CD14-positive monocyte (primary cell): Measurements from ENCODE around the gene STX1A. TPM values are rescaled to one million over a fixed set of nuclear protein-coding genes. Genes with fewer than 3 reads are reported as not detected.

Experiments
- DNase-seq, 3 donors: peaks; one replicate each; pipeline ENCODE4 v3.0.0-alpha.2; 2011 to 2022
- H2AFZ ChIP-seq: 2 replicates; pipeline ENCODE4 v1.6.0; 2012; ENCODE audit warnings: mild to moderate bottlenecking, low read depth, low read length, inconsistent platforms; ENCODE audit not compliant: insufficient read depth, poor library complexity, severe bottlenecking
- H3K27ac ChIP-seq, 2 donors: 1 replicate in 1 of 2; 2 replicates in 1 of 2; pipeline ENCODE4 v1.5.1; 2012 to 2013; ENCODE audit warnings: low read length in 2 of 2, control low read depth in 1 of 2, inconsistent platforms in 1 of 2, low read depth in 1 of 2, mild to moderate bottlenecking in 1 of 2
- H3K27me3 ChIP-seq, 2 donors: one replicate each; pipeline versions ENCODE4 v1.6.0 to v1.6.1; 2011 to 2013; ENCODE audit warnings: low read length in 2 of 2; ENCODE audit not compliant: control insufficient read depth in 2 of 2, insufficient read depth in 2 of 2
- H3K36me3 ChIP-seq, 2 donors: replicated peaks in 1 of 2; 1 replicate in 1 of 2; 2 replicates in 1 of 2; pipeline versions ENCODE4 v1.5.1 to v1.6.1; 2012 to 2013; ENCODE audit warnings: low read length in 2 of 2, control low read depth in 1 of 2, inconsistent platforms in 1 of 2, mild to moderate bottlenecking in 1 of 2; ENCODE audit not compliant: insufficient read depth in 2 of 2, control insufficient read depth in 1 of 2
- H3K4me1 ChIP-seq, 2 donors: 1 replicate in 1 of 2; 2 replicates in 1 of 2; pipeline versions ENCODE4 v1.5.1 to v1.6.1; 2012 to 2013; ENCODE audit warnings: low read length in 2 of 2, control low read depth in 1 of 2, inconsistent platforms in 1 of 2, mild to moderate bottlenecking in 1 of 2, moderate library complexity in 1 of 2; ENCODE audit not compliant: insufficient read depth in 2 of 2, control insufficient read depth in 1 of 2
- H3K4me2 ChIP-seq: replicated peaks from 2 replicates; pipeline ENCODE3; 2012; ENCODE audit warnings: low read length, moderate library complexity, mild to moderate bottlenecking; ENCODE audit not compliant: poor library complexity, severe bottlenecking; ENCODE audit errors: extremely low read depth
- H3K4me3 ChIP-seq, 3 experiments: fragments of 200-600 bp in 1 of 3; sonication (generic) in 1 of 3; replicated peaks in 1 of 3; 1 replicate in 2 of 3; 2 replicates in 1 of 3; pipeline ENCODE4 v1.5.1; 2011 to 2013; ENCODE audit warnings: low read length in 3 of 3, mild to moderate bottlenecking in 3 of 3, control low read depth in 2 of 3, low read depth in 2 of 3, inconsistent platforms in 1 of 3, moderate library complexity in 1 of 3
- H3K79me2 ChIP-seq: 2 replicates; pipeline ENCODE4 v1.6.0; 2012; ENCODE audit warnings: mild to moderate bottlenecking, control low read depth, inconsistent platforms, low read length, moderate library complexity; ENCODE audit not compliant: insufficient read depth
- H3K9ac ChIP-seq: 2 replicates; pipeline ENCODE4 v1.6.0; 2017; ENCODE audit warnings: low read length, mild to moderate bottlenecking; ENCODE audit not compliant: insufficient read depth, poor library complexity, severe bottlenecking
- H3K9me3 ChIP-seq, 2 donors: replicated peaks in 1 of 2; 1 replicate in 1 of 2; 2 replicates in 1 of 2; pipeline versions ENCODE4 v1.5.1 to v1.6.1; 2012 to 2013; ENCODE audit warnings: low read length in 2 of 2, control low read depth in 1 of 2; ENCODE audit not compliant: control insufficient read depth in 1 of 2, insufficient read depth in 1 of 2
- H4K20me1 ChIP-seq: 2 replicates; pipeline ENCODE4 v1.6.0; 2012; ENCODE audit warnings: mild to moderate bottlenecking, low read length, control low read depth, moderate library complexity; ENCODE audit not compliant: insufficient read depth
- H3K27ac Mint-ChIP-seq, 7 donors: one replicate each; pipeline ENCODE4 v1.8.0; 2020; ENCODE audit warnings: mild to moderate bottlenecking in 7 of 7, mixed read lengths in 7 of 7, moderate library complexity in 6 of 7, inconsistent platforms in 2 of 7
- H3K27me3 Mint-ChIP-seq, 3 donors: one replicate each; pipeline ENCODE4 v1.8.0; 2021 to 2022; ENCODE audit warnings: low read depth in 3 of 3, mild to moderate bottlenecking in 3 of 3, mixed read lengths in 3 of 3, moderate library complexity in 3 of 3, inconsistent platforms in 1 of 3
- H3K36me3 Mint-ChIP-seq, 2 donors: one replicate each; pipeline ENCODE4 v1.8.0; 2020; ENCODE audit warnings: mixed read lengths in 2 of 2, inconsistent platforms in 1 of 2, mild to moderate bottlenecking in 1 of 2
- H3K4me1 Mint-ChIP-seq: one replicate; pipeline ENCODE4 v1.8.0; 2020; ENCODE audit warnings: mild to moderate bottlenecking, mixed read lengths
- H3K4me3 Mint-ChIP-seq, 2 donors: one replicate each; pipeline ENCODE4 v1.8.0; 2020; ENCODE audit warnings: mild to moderate bottlenecking in 2 of 2, mixed read lengths in 2 of 2, moderate library complexity in 1 of 2
- H3K9me3 Mint-ChIP-seq, 7 donors: one replicate each; pipeline ENCODE4 v1.8.0; 2020 to 2022; ENCODE audit warnings: mixed read lengths in 7 of 7, mild to moderate bottlenecking in 6 of 7, moderate library complexity in 6 of 7, inconsistent platforms in 2 of 7
- CTCF ChIP-seq: fragments of 200-600 bp; IDR thresholded peaks from one replicate; pipeline ENCODE4 v1.8.0; 2022; ENCODE audit warnings: antibody characterized with exemption, mild to moderate bottlenecking
- WGBS: methylation state at CpG from one replicate; pipeline ENCODE4 v1.1.5; 2013; ENCODE audit warnings: missing lambda C conversion rate; ENCODE audit not compliant: insufficient coverage; 5-methylcytosine and 5-hydroxymethylcytosine counted together
- intact Hi-C, 2 donors: fragments of 100-400 bp; cut with micrococcal nuclease; formaldehyde crosslinking; loops; one replicate each; pipeline versions ENCODE4 v1.15.0 to v1.15.1; 2023
- polyA plus RNA-seq, 3 donors: library from polyadenylated mRNA; depleted of rRNA in 1 of 3; unstranded in 2 of 3; stranded (reverse) in 1 of 3; fragments of 300-500 nt in 2 of 3; fragments of >200 nt in 1 of 3; fragmentation: Illumina TruSeq in 2 of 3; gene quantifications; 1 replicate in 2 of 3; 2 replicates in 1 of 3; pipeline ENCODE4 v1.2.3, GENCODE V29; 2012 to 2021

Gene STX1A
- polyA plus RNA-seq, 3 donors, result 0.27 to 2.7 (median 0.37) TPM

GRCh38 chr7:73705551-73705920, 13.9 kb downstream of the STX1A start:
- H3K79me2 ChIP-seq, result no peaks in the 10 kb centered on the region
- H3K27ac Mint-ChIP-seq, result no peak overlapping the region
- H3K4me3 ChIP-seq, result no peak overlapping the region
- H3K9ac ChIP-seq, result no peak overlapping the region
- H3K27me3 ChIP-seq, result peaks cover 6 to 78% of the 10 kb centered on the region in 2 donors
- H3K9me3 Mint-ChIP-seq, result peaks cover 0 to 26% (median 5%) of the 10 kb centered on the region in 7 donors
- intact Hi-C loops, result no loop called here
- H3K4me2 ChIP-seq, result no peak overlapping the region
- peaks cover 69 to 89% (median 88%) of the 10 kb centered on the region in 3 donors for H3K27me3 Mint-ChIP-seq
- H2AFZ ChIP-seq, result no peak overlapping the region
- peaks cover 27% of the 10 kb centered on the region for H3K4me1 Mint-ChIP-seq
- H3K4me3 Mint-ChIP-seq, result peak overlapping the region in 1 of 2 donors; percentile 72
- H3K4me1 ChIP-seq, result peaks cover 6 to 9% of the 10 kb centered on the region in 2 donors
- TF ChIP-seq CTCF, result no peak
- no peak overlapping the region for H3K27ac ChIP-seq
- peaks cover 0 to 3% of the 10 kb centered on the region in 2 donors for H3K9me3 ChIP-seq
- 96% methylated on average over 6 of the region's 10 CpGs for WGBS
- H3K36me3 ChIP-seq, result no peaks in the 10 kb centered on the region
- peaks cover 3 to 5% of the 10 kb centered on the region in 2 donors for H3K36me3 Mint-ChIP-seq
- H4K20me1 ChIP-seq, result no peaks in the 10 kb centered on the region
- DNase-seq, result no peak

GRCh38 chr7:73704640-73705550, 14.6 kb downstream of the STX1A start:
- H3K27ac Mint-ChIP-seq, result no peak overlapping the region
- H3K36me3 Mint-ChIP-seq, result peaks cover 3 to 5% of the 10 kb centered on the region in 2 donors
- Histone ChIP-seq H4K20me1 (no peaks in the 10 kb centered on the region), H3K27me3 (peaks cover 6 to 72% of the 10 kb centered on the region in 2 donors), H3K27ac (no peak overlapping the region), H3K79me2 (no peaks in the 10 kb centered on the region), H3K9ac (no peak overlapping the region), H3K9me3 (peaks cover 0 to 3% of the 10 kb centered on the region in 2 donors), H3K4me2 (no peak overlapping the region), H3K4me1 (peaks cover 6 to 9% of the 10 kb centered on the region in 2 donors), H3K4me3 (no peak overlapping the region), H3K36me3 (no peaks in the 10 kb centered on the region), H2AFZ (no peak overlapping the region)
- H3K4me1 Mint-ChIP-seq, result peaks cover 27% of the 10 kb centered on the region
- H3K4me3 Mint-ChIP-seq, result peak overlapping the region in 1 of 2 donors; percentile 72
- intact Hi-C loops, result no loop called here
- H3K9me3 Mint-ChIP-seq, result peaks cover 0 to 26% (median 5%) of the 10 kb centered on the region in 7 donors
- no peak for DNase-seq
- TF ChIP-seq CTCF, result no peak
- WGBS, result 70% methylated on average over 10 of the region's 23 CpGs
- peaks cover 66 to 86% (median 83%) of the 10 kb centered on the region in 3 donors for H3K27me3 Mint-ChIP-seq
